GM21786 (cell line): Measurements from ENCODE around the gene SH3BP4.

Experiments used
- ATAC-seq: cut with Tn5 transposase; IDR thresholded peaks from one replicate; pipeline ENCODE4 v1.9.1; 2021; ENCODE audit not compliant: unreplicated experiment

The SH3BP4 gene

DNA sequence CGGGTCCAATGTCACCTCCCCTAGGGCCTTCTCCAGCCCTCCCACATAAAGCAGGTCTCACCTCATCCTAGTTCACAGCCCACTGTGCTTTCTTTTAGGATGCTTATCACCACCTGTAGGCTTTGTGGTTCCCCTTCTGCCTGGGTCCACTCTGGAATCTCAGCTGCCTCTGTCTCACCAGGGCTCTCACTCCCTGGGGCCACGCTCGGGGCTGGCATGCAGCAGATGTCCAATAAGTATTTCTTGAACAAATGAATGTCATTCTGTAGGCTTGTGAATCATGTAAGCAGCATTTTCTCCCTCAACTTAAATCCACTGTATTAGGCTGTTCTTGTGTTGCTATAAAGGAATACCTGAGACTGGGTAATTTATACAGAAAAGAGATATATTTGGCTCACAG lies 4.3 kb upstream of the SH3BP4 start:
- no peak for ATAC-seq

GRCh38 chr2:234949762-234950434 lies 1.9 kb upstream of the SH3BP4 start:
- ATAC-seq, result no peak

DNA sequence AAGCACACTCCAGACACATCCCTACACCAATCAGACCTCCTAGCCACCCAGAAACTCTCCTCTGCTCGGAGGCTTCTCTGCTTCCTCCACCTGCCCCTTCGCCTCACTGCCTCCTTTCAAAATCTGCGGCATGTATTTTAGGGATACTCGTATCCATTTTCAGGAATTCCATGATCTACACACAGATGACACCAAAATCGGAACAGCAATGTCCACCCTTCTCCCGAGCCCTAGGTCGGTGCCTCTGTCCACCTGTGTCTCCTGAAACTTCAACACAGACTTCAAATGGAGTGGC lies 1.4 kb upstream of the SH3BP4 start:
- ATAC-seq, result no peak

DNA sequence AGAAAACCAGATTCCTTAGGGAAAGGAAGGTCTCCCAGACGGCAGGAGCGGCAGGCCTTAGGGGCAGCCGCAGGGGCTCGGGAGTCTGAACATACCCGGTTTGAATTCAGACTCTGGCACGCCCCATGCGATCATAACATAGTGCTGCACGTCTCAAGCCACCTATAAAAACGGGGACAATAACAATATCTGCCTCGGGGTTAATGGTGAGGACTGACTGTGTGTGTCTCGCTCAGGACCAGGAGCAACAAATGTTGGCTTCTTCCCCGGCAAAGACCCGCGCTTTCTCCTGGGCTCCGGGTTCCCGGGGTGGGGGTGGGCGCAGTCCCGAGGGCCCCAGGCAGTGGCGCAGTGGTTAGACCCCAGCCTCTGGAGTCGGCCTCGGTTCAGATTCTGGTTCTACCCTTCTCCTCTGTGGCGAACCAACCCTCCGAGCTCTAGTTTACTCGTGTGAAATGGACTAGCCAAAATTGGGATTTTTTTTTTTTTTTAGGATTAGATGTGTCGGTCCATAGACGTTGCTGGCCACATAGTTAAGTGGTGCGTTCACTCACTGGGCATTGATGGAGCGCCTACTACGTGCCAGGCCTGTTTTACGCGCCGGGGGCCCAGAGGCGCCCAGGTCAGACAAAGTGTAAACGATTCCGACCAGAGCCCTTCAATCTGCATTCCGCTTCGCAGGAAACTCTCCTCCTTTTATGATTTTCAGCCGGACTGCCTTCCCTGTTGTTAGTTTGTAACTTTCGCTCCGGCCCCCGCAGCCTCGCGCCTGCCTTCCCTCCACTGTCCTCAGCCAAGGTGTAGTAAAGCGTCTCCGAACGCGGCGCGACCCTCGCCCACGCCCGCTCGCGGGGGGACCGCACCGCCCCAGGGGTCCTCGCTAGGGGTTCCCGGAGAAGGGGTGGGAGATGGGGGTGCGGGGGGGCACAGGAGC lies 820 bp upstream of the SH3BP4 start:
- ATAC-seq, result no peak

- no peak for ATAC-seq
Measured at GRCh38 chr2:234952270-234953115, 676 bp downstream of the SH3BP4 start.

- ATAC-seq, result no peak
Measured at GRCh38 chr2:234953116-234954031, 1.6 kb downstream of the SH3BP4 start.

DNA sequence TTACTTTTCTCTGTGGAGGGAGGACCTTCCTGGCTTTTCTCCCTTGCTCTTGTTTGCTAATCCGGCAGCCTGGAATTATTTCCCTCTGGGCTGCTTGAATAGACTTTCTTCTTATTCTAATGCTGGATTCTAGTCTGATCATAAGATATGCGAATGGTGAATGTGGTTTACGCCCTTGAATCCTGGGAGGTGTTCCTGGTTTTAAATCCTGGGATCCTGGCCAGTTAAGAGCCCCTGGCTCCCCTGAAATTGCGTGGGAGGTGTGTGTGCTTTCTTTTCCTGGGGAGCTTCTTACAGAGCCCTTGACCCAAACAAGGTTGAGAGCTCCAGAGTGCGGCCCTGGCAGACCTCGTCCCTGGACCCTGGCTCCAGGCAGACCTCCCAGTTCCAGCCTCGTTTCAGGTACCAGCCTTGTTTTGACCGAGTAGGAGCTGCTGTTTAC lies 2.8 kb downstream of the SH3BP4 start:
- ATAC-seq, result no peak

DNA sequence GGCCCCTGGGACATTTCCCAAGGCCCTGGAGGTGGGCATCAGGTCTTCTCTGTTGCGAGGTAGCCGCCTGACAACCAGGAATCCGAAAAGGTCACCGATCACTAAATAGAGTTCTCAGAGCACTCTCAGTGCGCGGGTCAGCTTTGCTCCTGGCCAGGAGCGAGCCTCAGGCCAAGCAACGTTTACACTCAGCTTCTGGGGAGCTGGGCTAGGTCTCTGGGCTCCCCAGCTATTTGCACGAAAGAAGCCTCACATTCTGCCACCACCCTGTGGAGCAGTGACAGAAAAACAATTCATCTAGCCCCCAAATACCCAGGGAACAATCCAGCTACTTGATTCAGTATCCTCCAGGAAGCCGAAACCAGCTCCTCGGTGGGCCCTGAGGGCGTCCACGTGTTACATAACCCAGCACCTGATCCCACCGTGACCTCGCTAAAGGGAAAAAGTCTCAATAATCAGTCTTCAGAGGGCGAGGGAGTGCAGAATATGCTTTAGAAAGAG lies 3.3 kb downstream of the SH3BP4 start:
- ATAC-seq, result no peak

DNA sequence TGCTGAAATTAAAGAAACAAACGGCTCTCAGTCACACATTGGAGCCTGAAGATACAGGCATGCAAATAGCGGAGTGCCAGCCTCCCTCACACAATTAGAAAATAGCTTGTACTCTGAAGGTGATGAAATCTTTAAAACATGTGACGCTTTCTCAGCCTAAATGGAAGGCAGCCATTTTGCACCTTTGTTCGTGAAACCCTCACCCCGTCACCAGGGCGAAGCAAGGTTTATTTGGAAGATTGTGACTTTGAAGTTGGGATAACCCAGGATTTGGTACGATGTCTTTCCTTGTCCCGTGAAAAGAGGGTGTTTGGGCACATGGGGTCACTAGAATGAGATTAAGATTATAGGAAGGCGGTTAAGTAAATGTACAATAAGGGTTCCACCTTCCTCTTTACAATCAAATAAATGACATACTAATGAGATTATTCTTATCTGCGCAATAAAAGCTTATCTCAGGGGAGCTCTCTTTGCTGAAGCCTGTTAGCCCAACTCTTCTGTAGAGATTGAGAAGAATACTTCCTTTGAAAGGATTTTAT lies 4.2 kb downstream of the SH3BP4 start:
- no peak for ATAC-seq

DNA sequence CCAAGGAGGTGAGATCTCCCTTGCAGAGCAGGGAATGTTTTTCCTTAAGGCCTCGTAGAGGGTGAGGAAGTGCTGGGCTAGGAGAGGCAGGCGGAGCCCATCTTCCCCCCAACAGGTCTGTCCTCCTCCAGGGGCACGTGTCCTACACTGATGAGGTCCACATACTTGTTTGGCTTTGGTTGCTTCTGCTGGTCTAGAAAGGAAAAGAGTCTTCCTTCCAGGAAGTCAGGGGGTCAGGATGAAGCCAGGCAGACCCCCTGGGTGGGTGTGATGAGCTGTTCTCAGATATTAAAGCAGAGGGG lies 6.0 kb downstream of the SH3BP4 start:
- ATAC-seq, result no peak

DNA sequence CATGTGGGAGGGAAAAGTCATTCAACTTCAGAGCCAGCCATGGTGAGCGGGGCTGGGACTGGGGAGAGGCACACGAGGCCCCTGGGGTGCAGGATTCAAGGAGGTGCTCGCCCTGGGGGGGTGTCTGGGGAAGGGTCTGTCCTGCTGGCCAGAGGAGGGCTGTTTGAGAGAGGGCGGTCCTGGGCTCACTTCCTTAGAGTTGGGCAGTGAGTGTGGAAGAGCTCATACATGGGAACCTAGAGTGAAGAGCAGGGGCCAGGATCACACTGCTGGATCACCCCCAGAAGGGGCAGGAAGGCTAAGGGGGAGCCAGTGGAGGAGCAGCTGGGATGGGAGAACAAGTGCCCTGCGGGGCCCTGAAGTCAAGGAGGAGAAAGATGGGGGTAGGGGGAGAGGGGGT lies 6.5 kb downstream of the SH3BP4 start:
- ATAC-seq, result no peak

DNA sequence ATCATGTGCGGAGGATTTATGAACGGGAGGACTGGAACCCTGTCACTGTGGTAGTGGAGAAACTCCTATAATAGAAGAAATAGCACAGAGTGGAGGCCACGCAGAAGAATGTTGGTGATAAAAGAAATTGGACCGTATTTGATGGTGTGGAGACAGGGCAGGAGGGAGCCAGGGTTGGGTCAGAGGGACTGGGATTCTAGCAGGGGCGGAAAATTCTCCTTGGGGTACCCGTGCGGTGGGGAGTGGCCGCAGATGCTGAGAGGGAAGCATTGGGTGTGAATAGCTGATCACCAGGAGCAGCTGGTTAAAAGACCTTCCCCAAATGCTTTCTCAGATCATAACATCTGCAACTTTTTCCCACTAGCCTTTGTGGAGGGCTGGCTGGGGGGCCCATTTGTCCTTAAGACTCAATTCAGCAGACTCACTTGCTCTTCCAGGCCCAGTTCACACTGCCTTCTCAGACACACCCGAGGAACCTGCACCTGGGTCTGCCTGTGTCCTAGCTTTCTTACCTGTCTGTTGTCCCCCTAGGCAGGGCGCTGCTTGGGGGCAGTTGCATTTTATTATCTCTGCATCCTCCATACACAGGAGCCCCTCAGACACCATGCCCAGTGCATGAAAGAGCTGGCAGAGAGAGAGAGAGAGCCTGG lies 7.1 kb downstream of the SH3BP4 start:
- no peak for ATAC-seq

GRCh38 chr2:234960175-234961088 lies 8.6 kb downstream of the SH3BP4 start:
- ATAC-seq, result no peak

- ATAC-seq, result no peak
Measured at GRCh38 chr2:234961784-234962183, 10.0 kb downstream of the SH3BP4 start.

- no peak for ATAC-seq
Measured at GRCh38 chr2:234963773-234964615, 12.2 kb downstream of the SH3BP4 start.

DNA sequence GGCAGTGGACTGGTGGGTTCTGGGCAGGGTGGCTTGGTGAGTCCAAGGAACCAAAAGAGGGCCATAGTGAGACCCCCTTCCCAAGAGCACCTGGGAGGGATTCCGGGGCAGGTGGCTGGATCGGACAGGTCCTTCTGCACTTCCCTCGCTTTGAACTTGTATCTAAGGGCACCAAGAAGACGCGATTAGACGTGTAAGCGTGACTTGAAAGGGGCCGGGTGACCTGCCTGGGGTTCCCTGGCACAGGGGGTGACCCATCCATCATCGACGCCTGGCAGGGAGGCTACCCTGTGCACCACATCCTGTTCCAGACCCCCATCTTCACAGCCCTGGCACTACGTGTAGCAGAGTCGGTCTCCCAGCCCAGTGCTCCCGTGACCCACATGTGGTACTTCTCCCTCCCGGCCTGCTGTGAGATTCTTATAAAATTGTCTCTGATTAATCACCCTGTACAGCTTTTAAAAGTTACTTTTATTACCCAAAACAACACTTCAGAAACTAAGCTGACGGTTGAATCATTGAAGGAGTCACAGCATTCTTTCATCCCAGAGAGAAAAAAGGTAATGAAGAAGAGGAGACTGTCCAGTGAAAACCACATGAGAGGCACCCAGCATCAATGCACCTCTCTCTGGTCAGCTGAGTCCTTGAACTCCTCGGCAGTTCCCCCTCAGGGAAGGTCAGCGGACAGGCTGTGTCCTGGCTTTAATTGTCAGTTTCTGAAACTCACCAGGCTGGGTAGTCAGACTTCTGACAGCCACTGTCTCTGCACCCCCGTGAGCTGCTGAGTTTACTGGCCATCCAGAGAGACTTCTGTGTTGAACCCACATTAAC lies 13.0 kb downstream of the SH3BP4 start:
- ATAC-seq, result no peak

GRCh38 chr2:234966340-234966739 lies 14.5 kb downstream of the SH3BP4 start:
- no peak for ATAC-seq
